OCI-LY7 (cell line): ENCODE measurements around the gene ASB4. TPM values are rescaled to one million over a fixed set of nuclear protein-coding genes. Genes with fewer than 3 reads are reported as not detected.

Experiments used
- BruUV-seq: library from RNA; stranded (reverse); fragments of 400-500 nt; replicated peaks from 2 replicates; lab custom pipeline; 2021; lab: Mats Ljungman, UMichigan
- CTCF ChIA-PET: fragments of 300-600 bp; sonication (Branson Sonifier 250); formaldehyde crosslinking; loops from one replicate; lab custom pipeline; 2022; ENCODE audit warnings: antibody characterized with exemption; ENCODE audit not compliant: unreplicated experiment; lab: Charles Lee
- POLR2A ChIA-PET: fragments of 300-600 bp; sonication (Branson Sonifier 250); formaldehyde crosslinking; loops from one replicate; lab custom pipeline; 2022; ENCODE audit warnings: antibody characterized with exemption; lab: Charles Lee
- DNase-seq: peaks from one replicate; pipeline ENCODE4 v3.0.0-alpha.2; 2015; ENCODE audit warnings: low spot score
- H2AFZ ChIP-seq: fragments of 200-600 bp; sonication (generic), shearing (Covaris generic); 2 replicates; pipeline ENCODE4 v1.6.1; 2014; ENCODE audit warnings: mild to moderate bottlenecking, antibody characterized with exemption, low read length, moderate library complexity
- H3K27ac ChIP-seq: fragments of 200-600 bp; sonication (generic); 2 replicates; pipeline ENCODE4 v1.5.1; 2014; ENCODE audit warnings: mixed run types, low read depth, mild to moderate bottlenecking, moderate library complexity, low read length, inconsistent platforms; ENCODE audit not compliant: poor library complexity, severe bottlenecking
- H3K36me3 ChIP-seq: fragments of 200-600 bp; sonication (generic); 2 replicates; pipeline ENCODE4 v1.6.1; 2014; ENCODE audit warnings: mild to moderate bottlenecking, antibody characterized with exemption, low read length, moderate library complexity, mixed read lengths; ENCODE audit not compliant: insufficient read depth
- H3K4me1 ChIP-seq: fragments of 200-600 bp; sonication (generic); 2 replicates; pipeline ENCODE4 v1.5.1; 2014; ENCODE audit warnings: mild to moderate bottlenecking, low read length; ENCODE audit not compliant: insufficient read depth, poor library complexity, severe bottlenecking
- H3K4me2 ChIP-seq: fragments of 200-600 bp; sonication (generic); 2 replicates; pipeline ENCODE4 v1.6.1; 2014; ENCODE audit warnings: mild to moderate bottlenecking, low read length
- H3K4me3 ChIP-seq: fragments of 200-600 bp; sonication (generic); 2 replicates; pipeline ENCODE4 v1.5.1; 2014; ENCODE audit warnings: mild to moderate bottlenecking, low read depth, low read length; ENCODE audit not compliant: poor library complexity, severe bottlenecking
- H3K79me2 ChIP-seq: fragments of 200-600 bp; sonication (generic); 2 replicates; pipeline ENCODE4 v1.6.1; 2016; ENCODE audit warnings: low read depth, mild to moderate bottlenecking, low read length, moderate library complexity, mixed read lengths; ENCODE audit not compliant: insufficient read depth
- H3K9me2 ChIP-seq: fragments of 200-600 bp; sonication (generic); 2 replicates; pipeline ENCODE4 v1.6.1; 2016; ENCODE audit warnings: mild to moderate bottlenecking, low read length, mixed read lengths; ENCODE audit not compliant: insufficient read depth
- H3K9me3 ChIP-seq: fragments of 200-600 bp; sonication (generic); 2 replicates; pipeline ENCODE4 v1.6.1; 2014; ENCODE audit warnings: mild to moderate bottlenecking, mixed run types, low read length, mixed read lengths
- H4K20me1 ChIP-seq: fragments of 200-600 bp; sonication (generic); 2 replicates; pipeline ENCODE4 v1.6.1; 2014; ENCODE audit warnings: mild to moderate bottlenecking, antibody characterized with exemption, low read length, moderate library complexity, mixed read lengths; ENCODE audit not compliant: insufficient read depth
- EZH2phosphoT487 ChIP-seq: fragments of 200-600 bp; sonication (generic); IDR thresholded peaks from 2 replicates; pipeline ENCODE4 v1.6.1; 2018; ENCODE audit warnings: low read depth, borderline replicate concordance, mild to moderate bottlenecking, mixed run types, antibody characterized with exemption, low read length, moderate library complexity, mixed read lengths
- intact Hi-C: fragments of 100-400 bp; cut with micrococcal nuclease; formaldehyde crosslinking; loops from one replicate; pipeline ENCODE4 v1.10.0; 2022; ENCODE audit not compliant: unreplicated experiment
- total RNA-seq, 2 experiments: library from RNA; depleted of rRNA in 1 of 2; stranded (reverse); fragments of >200 nt in 1 of 2; shearing (Covaris generic) in 1 of 2; gene quantifications; 2 replicates each; pipeline ENCODE4 v1.2.3, GENCODE V29; 2014 to 2022
- TF ChIP-seq, protein P1 (sequence below): fragments of 200-600 bp; sonication (generic); conservative IDR thresholded peaks from 2 replicates; pipeline ENCODE4 v1.5.1; 2014; ENCODE audit warnings: mild to moderate bottlenecking, antibody characterized with exemption, low read length, moderate library complexity, mixed read lengths

Gene ASB4
- total RNA-seq, 2 experiments from 2014 or later, result not detected

DNA sequence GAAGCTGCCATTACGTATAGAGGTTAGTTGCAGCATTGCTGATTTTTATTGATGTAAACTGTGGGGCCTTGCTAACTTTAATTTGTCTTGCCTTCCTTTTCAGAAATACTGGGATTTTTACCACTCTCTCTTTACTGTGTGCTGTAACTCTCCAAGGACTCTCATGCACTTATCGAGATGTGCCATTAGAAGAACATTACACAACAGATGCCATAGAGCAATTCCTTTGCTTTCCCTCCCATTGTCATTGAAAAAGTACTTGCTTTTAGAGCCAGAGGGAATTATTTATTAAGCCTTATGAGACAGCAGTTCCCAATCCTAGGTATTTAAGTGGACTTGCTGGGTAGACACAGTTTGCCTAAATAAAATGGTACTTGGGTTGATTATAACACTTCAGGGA is 51.7 kb downstream of the ASB4 start:
- H4K20me1 ChIP-seq, result no peaks in the 10 kb centered on the region
- BruUV-seq, result no TSS peak
- no peaks in the 10 kb centered on the region for H3K9me2 ChIP-seq
- POLR2A ChIA-PET, result no interaction called here
- no peaks in the 10 kb centered on the region for H3K9me3 ChIP-seq
- DNase-seq, result no peak
- no peak overlapping the region for H3K4me3 ChIP-seq
- H3K4me2 ChIP-seq, result no peak overlapping the region
- no peak overlapping the region for H2AFZ ChIP-seq
- intact Hi-C loops, result no loop called here
- no peaks in the 10 kb centered on the region for H3K4me1 ChIP-seq
- H3K36me3 ChIP-seq, result no peaks in the 10 kb centered on the region
- no peak for TF ChIP-seq EZH2phosphoT487
- TF ChIP-seq, protein P1, sequence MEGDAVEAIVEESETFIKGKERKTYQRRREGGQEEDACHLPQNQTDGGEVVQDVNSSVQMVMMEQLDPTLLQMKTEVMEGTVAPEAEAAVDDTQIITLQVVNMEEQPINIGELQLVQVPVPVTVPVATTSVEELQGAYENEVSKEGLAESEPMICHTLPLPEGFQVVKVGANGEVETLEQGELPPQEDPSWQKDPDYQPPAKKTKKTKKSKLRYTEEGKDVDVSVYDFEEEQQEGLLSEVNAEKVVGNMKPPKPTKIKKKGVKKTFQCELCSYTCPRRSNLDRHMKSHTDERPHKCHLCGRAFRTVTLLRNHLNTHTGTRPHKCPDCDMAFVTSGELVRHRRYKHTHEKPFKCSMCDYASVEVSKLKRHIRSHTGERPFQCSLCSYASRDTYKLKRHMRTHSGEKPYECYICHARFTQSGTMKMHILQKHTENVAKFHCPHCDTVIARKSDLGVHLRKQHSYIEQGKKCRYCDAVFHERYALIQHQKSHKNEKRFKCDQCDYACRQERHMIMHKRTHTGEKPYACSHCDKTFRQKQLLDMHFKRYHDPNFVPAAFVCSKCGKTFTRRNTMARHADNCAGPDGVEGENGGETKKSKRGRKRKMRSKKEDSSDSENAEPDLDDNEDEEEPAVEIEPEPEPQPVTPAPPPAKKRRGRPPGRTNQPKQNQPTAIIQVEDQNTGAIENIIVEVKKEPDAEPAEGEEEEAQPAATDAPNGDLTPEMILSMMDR, result no peak
- no peaks in the 10 kb centered on the region for H3K79me2 ChIP-seq
- CTCF ChIA-PET, result no interaction called here
- H3K27ac ChIP-seq, result no peak overlapping the region

DNA sequence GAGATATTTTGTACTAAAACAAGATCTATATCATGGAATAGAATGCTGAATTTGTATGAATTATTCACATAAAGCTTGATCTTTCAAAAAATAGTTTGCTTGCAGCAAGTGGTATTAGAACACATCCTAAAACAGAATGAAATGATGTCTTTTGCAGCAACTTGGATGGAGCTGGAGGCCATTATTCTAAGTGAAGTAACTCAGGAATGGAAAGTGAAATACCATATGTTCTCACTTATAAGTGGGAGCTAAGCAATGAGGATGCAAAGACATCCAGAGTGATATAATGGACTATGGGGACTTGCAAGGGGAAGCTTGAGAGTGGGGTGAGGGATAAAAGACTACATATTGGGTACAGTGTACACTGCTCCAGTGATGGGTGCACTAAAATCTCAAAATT is 53.7 kb downstream of the ASB4 start:
- H3K4me2 ChIP-seq, result no peak overlapping the region
- no peak overlapping the region for H2AFZ ChIP-seq
- DNase-seq, result no peak
- H3K4me3 ChIP-seq, result no peak overlapping the region
- ChIA-PET CTCF (no interaction called here), POLR2A (no interaction called here)
- no peaks in the 10 kb centered on the region for H3K4me1 ChIP-seq
- no peaks in the 10 kb centered on the region for H3K9me3 ChIP-seq
- intact Hi-C loops, result no loop called here
- TF ChIP-seq, protein P1, result no peak
- TF ChIP-seq EZH2phosphoT487, result no peak
- H3K36me3 ChIP-seq, result no peaks in the 10 kb centered on the region
- no peaks in the 10 kb centered on the region for H4K20me1 ChIP-seq
- no peak overlapping the region for H3K27ac ChIP-seq
- no peaks in the 10 kb centered on the region for H3K79me2 ChIP-seq
- no peaks in the 10 kb centered on the region for H3K9me2 ChIP-seq
- no TSS peak for BruUV-seq

DNA sequence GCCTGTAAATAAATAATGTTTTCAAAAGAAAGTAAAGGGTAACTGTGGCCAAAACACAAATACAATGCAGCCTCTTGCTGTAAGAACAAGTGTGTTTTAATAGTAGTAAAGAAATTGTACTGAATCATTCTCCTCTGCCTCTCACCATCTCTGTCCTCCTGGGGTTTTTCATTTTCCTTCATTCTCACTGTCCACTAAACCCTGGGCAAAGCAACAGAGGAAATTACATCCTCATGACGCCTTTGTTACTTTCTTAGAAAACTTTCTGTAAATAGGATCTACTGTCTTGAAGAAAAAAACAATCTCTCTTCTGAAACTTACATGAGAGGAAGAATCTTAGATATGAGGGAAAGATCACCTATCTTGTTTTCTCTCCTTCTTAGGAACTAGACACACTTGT is 54.6 kb downstream of the ASB4 start:
- CTCF ChIA-PET, result no interaction called here
- POLR2A ChIA-PET, result no interaction called here
- Histone ChIP-seq H3K9me2 (no peaks in the 10 kb centered on the region), H3K4me2 (no peak overlapping the region), H3K4me1 (no peaks in the 10 kb centered on the region), H4K20me1 (no peaks in the 10 kb centered on the region), H3K9me3 (no peaks in the 10 kb centered on the region), H3K4me3 (no peak overlapping the region), H3K27ac (no peak overlapping the region), H2AFZ (no peak overlapping the region), H3K36me3 (no peaks in the 10 kb centered on the region), H3K79me2 (no peaks in the 10 kb centered on the region)
- intact Hi-C loops, result no loop called here
- TF ChIP-seq, protein P1, result no peak
- TF ChIP-seq EZH2phosphoT487, result no peak
- no TSS peak for BruUV-seq
- no peak for DNase-seq
